Activated T-helper 9 cell treated with anti-CD3 and anti-CD28 coated beads, Interleukin-2, amount 50 U/mL, for 16 hours (primary cell): ENCODE results near the gene PITPNC1.
"Not testable (repeated sequence)": the region's sequence is repeated elsewhere in the genome, so short reads cannot be mapped to it uniquely, and the experiment has no call there.

Experiments
- DNase-seq: peaks from one replicate; pipeline ENCODE4 v3.0.0-alpha.2; 2020; ENCODE audit warnings: low read depth

The PITPNC1 gene

DNA sequence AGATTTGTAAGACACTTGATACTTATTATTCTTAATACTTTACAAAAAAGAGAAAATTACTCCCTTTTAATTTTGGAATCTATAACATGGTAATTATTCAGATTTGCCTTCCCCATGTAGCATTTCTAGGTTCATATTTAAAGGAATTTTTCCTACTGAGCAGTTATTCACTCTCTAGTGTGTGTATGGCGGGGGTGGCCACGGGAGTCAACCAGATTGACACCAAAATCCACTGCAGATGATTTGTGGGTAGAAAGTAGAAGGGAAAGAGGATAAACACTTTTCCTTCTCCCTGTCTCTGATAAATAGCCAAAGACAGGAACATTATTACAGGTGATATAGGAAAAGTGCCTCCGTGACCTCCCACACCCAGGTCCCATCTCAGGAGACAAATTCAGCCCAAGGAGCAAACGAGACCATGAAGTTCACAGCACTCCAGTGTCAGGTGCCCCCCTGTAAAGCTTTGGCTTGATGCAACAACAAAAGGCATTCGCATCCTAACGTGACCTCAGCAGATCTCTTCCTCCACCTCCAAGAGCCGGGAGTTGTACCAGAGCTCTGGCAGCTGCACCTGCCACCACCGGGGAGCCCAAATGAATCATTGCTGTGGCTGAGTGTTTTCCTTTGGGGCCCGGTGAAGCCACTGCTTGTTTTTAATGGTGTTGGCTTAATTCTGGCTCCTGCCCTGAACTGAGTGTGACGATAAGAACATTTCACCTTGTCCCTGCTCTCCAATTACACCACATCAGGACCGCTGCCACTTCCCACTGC, 248.0 kb downstream of the PITPNC1 start:
- no peak for DNase-seq

DNA sequence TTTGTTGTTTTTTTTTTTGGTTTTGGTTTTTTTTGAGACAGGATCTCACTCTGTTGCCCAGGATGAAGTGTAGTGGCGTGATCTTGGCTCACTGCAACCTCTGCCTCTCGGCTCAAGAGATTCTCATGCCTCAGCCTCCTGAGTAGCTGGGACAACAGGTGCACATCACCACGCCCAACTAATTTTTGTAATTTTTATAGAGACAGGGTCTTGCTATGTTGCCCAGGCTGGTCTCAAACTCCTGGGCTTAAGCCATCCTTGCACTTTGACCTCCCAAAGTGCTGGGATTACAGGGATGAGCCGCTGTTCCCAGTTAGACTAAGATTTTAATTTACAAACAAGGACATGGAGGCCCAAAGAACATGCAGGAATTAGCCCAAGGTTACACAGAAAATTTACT, 248.9 kb downstream of the PITPNC1 start:
- no peak for DNase-seq

DNA sequence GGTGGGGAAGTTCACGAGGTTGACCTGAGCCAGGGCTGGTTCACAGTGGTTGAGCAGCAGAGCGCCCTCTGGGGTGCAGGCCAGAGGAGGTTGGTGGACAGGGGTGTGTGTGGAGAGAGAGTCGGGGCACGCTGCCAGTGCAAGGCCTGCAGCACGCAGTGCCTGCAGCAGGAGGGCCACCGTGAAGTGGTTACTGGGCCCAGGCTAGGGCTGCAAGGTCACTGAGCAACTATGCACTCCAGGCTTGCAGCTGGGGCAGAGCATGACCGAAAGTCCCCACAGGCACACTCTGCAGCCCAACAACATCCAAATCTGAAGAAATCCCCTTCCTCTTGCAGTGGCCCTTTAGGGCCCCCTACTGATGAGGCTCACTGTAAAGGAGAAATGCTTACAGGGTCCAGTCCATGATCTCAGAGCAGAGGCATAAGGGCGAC, 251.5 kb downstream of the PITPNC1 start:
- no peak for DNase-seq

DNA sequence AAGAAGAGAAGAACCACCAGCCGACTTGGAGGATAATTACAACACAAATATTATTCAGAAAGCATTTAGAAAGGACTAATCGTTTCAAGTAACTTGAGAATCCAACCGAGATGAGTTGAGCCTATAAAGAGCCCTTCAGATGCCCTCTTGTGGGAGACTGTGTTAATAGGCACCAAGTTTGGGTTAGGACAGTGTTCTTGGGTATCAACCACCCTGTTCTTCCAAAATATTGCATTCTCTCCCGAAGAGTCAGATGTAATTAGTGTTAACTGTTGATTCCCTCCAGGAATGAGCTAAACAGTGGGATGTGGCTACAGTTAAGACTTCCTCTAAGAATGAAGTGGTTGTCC, 252.9 kb downstream of the PITPNC1 start:
- DNase-seq = no peak

DNA sequence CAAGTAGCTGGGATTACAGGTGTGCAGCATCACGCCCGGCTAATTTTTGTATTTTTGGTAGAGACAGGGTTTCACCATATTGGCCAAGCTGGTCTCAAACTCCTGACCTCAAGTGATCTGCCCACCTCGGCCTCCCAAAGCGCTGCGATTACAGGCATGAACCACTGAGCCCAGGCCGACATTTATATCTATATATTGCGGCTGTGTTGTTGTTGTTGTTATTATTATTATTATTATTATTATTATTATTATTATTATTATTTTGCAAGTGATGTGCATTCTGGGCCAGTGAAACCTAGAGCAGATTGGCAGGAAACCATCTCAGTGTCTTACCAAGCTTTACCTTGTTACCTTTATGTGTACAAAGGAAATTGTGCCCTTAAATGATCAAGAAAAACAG, 253.8 kb downstream of the PITPNC1 start:
- not testable (repeated sequence) for DNase-seq

DNA sequence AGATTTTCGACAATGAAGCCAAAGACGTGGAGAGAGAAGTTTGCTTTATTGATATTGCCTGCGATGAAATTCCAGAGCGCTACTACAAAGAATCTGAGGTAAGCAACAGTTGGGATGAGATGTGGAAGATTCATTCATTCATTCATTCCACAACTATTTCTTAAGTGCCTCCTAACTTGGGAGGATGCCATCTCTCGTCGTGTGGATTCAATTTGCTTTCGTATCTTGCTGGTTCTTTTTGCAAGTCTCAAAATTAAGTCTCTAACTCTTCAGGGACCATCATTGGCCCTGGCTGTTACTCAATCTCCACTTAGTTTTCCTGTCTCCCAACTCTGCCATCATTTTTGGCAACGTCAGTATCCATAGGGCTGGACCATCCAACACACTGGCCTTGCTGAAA, 255.1 kb downstream of the PITPNC1 start:
- DNase-seq = no peak

DNA sequence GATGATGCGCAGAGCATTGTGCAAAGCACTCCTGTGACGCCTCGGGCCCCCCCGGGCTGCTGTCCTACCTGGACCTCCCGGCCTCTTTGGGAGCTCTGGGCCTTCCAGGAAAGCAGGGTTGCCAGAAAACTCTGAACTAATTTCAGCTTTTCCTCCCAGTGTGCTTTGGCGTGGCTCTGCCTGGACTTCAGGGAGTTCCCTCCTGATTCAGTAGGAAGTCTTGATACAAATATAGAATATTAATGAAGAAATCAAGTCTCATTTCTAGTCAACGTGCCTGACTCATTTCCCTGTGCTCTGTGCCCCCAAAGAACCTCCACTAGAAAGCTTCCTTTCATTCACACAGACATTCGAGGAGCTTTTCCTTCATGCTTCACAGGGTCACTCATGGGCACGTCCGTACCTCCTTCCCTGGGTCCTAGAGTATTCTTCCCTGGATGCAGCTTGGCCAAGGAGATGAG, 256.7 kb downstream of the PITPNC1 start:
- no peak for DNase-seq

DNA sequence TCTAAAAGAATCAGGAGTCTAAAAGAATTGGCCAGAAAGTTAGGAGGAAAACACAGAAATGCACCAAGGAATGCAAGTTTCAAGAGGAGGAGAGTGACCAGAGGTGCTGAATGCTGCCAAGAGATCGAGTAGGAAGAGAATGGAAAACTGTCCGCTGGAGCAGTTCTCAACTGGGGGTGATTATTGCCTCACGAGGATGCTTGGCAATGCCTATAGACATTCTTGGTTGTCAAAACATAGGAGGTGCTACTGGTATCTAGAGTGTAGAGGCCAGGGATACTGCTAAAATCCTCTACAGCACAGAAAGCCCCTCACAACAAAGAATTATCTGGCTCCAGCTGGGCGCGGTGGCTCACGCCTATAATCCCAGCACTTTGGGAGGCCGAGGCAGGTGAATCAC, 258.6 kb downstream of the PITPNC1 start:
- DNase-seq = no peak

DNA sequence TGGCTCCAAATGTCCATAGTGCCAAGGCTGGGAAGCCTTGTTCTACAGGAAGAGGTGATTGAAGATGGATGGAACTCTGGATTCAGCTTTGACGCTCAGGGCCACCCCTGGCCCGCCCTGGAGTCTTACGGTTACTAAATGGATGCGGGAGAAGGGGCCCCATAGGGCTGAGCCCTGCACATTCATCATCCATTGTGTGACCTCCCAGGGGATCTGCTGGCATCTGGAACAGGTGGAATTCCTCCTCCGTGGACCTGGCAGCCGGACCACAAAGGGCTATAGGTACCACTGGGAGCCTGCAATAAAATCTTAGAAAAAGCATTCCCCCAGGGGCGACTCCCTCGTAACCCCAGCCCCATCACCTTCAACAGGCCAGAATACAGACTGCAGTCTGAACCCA, 259.2 kb downstream of the PITPNC1 start:
- DNase-seq = no peak

DNA sequence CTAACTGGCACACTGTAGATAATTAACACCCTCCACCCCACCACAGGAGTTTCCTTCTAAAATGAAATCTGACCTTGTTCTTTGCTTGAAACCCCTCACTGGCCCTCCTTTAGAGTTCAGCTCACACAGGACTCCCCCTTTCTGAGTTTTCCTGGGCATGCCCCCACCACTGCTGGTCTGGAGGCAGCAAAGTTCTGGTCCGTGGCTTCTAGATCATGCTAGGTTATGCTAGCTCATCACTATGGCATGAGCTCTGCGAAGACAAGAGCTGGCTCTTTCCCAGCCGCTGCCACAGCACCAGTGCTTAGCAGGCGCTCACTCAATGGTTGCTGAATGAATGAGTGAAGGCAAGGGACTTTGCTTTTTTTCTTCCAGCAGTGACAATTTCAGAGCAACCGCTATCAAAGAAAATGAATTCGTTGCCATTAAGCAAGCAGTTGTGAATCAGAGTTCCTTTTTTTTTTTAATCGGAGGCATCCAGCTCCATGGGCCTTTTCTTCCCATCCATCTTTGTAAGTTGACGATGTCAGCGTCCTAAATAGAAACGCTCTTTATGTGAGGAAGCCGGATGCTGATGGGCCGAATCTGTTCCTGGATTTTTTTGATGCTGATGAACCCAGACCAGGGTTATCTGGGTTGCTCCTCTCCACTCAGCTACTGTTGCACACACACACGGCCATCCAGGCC, 259.9 kb downstream of the PITPNC1 start:
- no peak for DNase-seq

DNA sequence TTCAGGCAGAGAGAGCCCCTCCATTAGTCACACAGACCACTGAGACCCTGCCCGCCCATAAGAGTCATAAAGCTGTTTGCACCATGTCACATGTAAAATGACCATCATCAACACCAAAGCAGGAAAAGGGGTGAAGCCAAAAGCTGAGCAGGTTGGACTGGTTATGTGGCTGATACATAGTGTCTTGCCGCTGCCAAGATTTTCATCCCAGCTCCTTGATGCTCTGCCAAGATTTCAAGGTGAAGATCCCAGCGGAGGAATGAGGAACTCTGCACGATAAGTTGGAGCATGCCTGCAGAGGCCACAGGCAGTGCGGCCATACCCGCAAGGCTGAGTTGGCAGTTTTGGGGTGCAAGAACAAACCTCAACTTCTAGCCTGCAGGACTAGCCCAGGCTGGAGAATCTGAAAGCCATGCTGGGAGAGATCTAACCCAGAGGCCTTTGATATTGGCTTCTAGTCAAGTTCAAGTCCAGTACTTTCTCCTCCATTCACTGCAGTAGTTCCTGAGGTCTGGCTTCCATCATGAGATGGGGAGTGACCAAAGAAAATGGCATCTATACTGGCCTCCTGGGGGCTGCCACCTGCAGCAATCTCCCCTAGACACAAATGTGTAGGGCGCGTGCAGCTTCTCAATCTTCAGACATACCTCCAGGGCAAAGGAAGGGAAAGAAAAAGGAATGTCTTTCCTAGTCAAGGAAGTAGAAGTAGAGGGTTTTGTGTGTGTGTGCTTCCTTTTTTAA, 261.0 kb downstream of the PITPNC1 start:
- DNase-seq = no peak

DNA sequence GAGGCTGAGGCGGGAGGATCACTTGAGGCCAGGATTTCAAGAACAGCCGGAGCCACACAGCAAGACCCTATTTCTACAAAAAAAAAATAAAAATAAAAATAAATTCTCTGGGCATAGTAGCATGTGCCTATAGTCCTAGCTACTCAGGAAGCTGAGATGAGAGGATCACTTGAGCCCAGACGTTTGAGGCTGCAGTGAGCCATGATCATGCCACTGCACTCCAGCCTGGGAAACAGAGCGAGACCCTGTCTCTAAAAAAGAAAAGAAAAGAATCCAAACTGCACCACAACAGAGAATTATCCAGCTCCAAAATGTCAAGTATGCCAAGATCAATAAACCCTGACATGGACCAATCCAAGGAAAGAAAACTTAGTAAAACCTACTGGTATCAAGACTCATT, 261.8 kb downstream of the PITPNC1 start:
- DNase-seq = no peak

DNA sequence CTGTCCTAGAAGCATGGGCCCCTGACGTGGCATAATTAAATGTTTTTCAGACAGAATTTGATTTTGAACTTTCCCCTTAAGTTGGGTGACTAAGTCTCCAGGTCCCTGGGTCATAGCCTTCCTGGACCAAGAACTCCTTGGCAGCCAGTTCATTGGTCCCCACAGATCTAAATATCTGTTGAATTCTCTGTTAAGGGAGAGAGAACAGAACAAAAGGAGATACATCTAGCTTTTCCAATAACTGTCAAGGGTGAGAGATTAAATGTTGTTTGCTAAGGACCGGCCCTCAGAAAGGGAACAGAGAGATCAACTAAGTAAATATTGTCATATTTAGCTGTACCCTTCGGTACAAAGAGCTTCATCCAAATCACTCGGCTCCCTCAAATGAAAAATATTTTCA, 262.5 kb downstream of the PITPNC1 start:
- DNase-seq = no peak

DNA sequence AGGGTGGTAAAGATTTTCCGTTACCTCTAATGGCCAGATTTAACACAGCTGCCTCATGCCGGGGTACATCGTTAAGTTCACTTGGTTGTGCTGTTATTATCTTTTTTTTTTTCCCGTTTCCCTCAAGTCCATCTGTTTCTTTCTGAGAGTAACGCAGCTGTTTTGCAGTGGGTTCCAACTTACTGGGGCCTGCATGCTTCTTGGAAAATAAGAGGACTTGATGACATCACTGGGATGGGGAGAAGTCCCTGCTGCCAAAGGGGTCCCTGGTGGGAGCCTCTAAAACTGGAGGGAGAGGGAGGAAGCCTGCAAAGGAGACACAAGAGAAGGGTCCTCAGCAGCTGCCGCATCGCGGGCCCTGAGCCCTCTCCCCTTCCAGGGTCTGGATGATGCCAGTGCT, 262.9 kb downstream of the PITPNC1 start:
- DNase-seq = no peak

DNA sequence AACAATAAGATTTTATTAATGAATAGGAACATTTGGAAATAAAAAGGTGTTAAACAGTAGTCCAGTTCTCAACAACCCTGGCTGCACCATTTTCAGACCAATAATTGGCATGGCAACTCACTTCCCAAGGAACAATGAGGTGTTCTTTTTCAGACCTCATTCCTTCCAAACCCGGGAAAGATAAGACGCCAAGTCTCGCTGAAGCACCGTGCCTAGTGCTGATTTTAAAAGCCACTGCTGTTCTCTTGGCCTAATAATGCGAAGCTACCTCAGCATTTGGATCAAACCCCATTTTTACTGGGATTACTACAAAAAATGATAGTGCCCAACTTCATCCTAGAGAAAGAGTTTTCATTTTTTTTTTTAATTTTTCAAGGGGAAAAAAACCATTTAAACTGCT, 265.4 kb downstream of the PITPNC1 start:
- DNase-seq = no peak

DNA sequence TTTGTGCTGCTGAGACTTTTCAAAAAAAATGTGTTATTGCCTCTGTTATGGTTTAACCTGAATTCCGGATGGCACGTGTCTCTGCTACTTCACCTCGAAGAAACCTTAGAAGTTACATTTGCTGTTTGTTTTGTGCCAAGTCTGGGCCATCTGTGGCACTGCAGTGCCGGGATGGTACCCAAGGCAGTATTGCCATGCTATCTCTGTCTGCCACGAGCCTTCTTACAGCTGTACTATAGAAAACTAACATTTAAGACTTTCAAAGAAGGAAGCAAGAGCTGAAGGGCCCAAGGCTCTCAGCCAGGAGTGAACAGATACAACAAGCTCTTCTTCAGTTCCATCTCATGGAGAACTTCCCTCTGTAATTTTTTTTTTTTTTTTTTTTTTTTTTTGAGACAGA, 267.0 kb downstream of the PITPNC1 start:
- no peak for DNase-seq

DNA sequence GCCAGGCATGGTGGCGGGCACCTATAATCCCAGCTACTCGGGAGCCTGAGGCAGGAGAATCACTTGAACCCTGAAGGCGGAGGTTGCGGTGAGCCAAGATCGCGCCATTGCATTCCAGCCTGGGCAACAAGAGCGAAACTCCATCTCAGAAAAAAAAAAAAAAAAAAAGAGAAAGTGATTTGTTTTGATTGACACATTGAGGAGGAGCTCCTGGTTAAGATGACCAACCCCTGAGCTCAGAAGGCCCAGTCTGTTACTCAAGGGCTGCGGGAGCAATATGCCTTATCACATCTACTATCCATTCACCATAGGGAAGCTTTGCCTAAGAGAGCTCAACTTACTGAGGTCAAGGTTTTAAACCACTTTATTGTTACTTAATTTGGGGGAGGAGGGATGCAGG, 268.1 kb downstream of the PITPNC1 start:
- not testable (repeated sequence) for DNase-seq

DNA sequence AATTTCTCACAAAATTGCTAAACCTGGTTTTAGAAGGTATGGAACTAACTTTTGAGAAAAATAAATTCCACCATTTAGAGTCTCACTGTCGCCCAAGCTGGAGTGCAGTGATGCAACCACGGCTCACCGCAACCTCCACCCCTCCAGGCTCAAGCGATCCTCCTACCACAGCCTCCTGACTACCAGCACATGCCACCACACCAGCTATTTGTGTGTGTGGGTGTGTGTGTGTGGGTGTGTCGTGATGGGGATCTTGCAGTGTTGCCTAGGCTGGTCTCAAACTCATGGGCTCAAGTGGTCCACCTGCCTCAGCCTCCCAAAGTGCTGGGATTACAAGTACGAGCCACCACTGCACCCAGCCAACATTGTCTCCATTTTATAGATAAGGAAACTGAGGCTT, 269.4 kb downstream of the PITPNC1 start:
- no peak for DNase-seq

DNA sequence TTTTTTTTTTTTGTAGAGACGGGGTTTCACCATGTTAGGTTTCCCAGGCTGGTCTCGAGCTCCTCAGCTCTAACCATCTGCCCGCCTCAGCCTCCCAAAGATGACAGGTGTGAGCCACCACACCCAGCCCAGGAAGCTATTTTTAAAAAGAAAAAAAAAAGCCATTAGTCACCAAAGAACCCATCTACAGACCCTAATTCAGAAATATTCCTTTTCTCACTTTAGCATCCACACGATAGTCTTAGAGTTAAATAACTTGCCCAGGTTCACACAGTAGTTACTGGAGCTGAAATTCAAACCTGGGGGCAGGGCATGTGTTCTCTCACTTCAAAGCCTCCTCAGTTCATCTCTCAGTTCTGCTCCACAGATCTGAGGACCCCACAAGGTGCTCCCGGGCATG, 270.4 kb downstream of the PITPNC1 start:
- no peak for DNase-seq

DNA sequence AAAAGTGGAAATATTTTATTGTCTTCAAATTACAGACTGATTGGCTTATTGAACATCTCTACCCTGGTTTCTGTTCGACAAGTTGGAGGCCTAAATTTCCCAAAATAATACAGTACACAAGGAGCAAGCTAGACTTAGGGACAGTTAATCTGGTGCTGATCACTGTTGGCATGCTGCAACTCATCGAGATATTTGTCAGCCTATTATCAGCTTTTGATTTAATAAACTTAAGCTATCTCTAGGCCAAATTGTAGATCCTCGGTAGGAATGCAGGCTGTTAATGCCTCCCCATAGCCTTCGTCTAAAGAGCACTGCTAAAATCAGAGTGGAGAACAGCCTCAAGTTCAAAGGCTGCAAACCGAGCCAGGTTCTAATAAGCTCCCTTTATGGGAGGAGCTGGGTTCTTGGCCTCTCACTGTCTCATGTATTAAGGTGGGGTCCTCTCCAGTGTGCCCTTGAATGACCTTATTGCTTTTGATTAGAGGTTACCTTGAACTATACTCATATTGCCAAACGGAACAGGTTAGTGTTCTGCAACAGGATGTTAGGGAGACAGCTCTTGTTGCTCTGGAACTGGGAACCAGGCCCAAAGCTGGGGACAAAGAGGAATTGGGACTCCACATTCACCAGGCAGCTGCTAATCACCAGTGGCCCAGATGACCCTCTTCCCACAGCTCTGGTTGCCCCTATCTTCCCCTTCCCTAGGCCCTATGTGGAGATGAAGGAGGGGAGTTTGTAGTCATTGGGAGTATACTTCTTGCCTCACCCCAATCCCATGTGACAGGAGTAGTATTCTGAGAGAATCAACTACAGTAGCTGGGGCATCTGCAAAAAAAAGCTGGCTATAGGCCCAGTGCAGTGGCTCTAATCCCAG, 271.2 kb downstream of the PITPNC1 start:
- DNase-seq = no peak

DNA sequence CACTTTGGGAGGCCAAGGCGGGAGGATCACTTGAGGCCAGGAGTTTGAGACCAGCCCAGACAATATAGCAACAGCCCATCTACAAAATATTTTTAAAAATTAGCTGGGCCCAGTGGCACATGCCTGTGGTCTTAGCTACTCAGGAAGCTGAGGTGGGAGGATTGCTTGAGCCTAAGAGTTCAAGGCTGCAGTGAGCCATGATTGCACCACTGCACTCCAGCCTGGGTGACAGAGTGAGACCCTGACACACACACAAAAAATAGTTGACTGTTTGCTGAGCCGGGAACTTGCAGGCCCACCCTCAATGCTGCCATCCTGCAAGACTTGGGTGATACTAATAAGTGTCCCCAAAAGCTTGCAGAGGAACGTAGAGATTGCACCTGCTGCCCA, 271.8 kb downstream of the PITPNC1 start:
- DNase-seq = not testable (repeated sequence)

DNA sequence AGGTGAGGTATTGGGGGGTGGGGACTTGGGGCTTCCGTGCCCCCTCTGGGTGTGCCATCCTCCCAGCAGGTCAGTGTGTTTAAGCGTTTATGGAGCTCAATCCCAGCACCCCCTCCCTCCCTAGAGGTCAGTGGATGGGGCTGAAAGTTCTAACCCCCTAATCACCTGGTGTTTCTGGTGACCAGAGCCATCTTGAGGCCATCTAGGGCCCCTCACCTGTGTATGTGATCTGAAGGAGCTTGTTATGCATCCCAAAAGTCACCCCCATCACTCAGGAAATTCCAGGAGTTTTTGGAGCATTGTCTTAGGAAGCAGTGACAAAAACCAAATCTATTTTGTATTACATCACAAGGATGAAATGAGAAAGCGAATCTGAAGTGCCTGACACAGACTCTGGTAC, 272.8 kb downstream of the PITPNC1 start:
- no peak for DNase-seq
